ENCODE measurements around the gene TFCP2.

Gene TFCP2

GRCh38 chr12:51070004-51070403 is 102.9 kb downstream of the TFCP2 start:
- peaks cover 2% of the 10 kb centered on the region; the same call in 1 of the 2 replicates for H3K36me3 ChIP-seq (replicated peaks; ENCODE audit: insufficient read depth, low read length)
- H3K4me3 ChIP-seq (ENCODE audit: low read length): no peak overlapping the region
- H3K9me2 ChIP-seq (replicated peaks; ENCODE audit: insufficient read depth, low read length): no peaks in the 10 kb centered on the region
- no peak overlapping the region for H3K27ac ChIP-seq (ENCODE audit: low read length)
- no peak overlapping the region for H3K4me2 ChIP-seq (ENCODE audit: low read depth, low read length)
- TF ChIP-seq, protein P1, sequence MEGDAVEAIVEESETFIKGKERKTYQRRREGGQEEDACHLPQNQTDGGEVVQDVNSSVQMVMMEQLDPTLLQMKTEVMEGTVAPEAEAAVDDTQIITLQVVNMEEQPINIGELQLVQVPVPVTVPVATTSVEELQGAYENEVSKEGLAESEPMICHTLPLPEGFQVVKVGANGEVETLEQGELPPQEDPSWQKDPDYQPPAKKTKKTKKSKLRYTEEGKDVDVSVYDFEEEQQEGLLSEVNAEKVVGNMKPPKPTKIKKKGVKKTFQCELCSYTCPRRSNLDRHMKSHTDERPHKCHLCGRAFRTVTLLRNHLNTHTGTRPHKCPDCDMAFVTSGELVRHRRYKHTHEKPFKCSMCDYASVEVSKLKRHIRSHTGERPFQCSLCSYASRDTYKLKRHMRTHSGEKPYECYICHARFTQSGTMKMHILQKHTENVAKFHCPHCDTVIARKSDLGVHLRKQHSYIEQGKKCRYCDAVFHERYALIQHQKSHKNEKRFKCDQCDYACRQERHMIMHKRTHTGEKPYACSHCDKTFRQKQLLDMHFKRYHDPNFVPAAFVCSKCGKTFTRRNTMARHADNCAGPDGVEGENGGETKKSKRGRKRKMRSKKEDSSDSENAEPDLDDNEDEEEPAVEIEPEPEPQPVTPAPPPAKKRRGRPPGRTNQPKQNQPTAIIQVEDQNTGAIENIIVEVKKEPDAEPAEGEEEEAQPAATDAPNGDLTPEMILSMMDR (IDR thresholded peaks at IDR 0.05; ENCODE audit: low read length): no peak
- TF ChIP-seq EZH2 (optimal IDR thresholded peaks at IDR 0.05; ENCODE audit: low read depth, low read length): no peak
- no peak for TF ChIP-seq EZH2phosphoT487 (IDR thresholded peaks at IDR 0.05; ENCODE audit: low read length)
- H3K4me1 ChIP-seq (ENCODE audit: low read length): no peaks in the 10 kb centered on the region
- H3F3A ChIP-seq (ENCODE audit: insufficient read depth, low read length): peaks cover 5% of the 10 kb centered on the region; the same call in 1 of the 2 replicates
- no peaks in the 10 kb centered on the region for H3K9me3 ChIP-seq (replicated peaks; ENCODE audit: insufficient read depth, low read length)
- no peaks in the 10 kb centered on the region for H3K79me2 ChIP-seq (ENCODE audit: low read length)
- no peaks in the 10 kb centered on the region for H4K20me1 ChIP-seq (ENCODE audit: insufficient read depth, low read length)
- no peak overlapping the region for H2AFZ ChIP-seq (ENCODE audit: low read length)
- H3K9ac ChIP-seq (ENCODE audit: low read length): no peak overlapping the region
- no peak for DNase-seq
- no peaks in the 10 kb centered on the region for H3K27me3 ChIP-seq (replicated peaks; ENCODE audit: insufficient read depth, low read length)

GRCh38 chr12:51067771-51068170 is 105.2 kb downstream of the TFCP2 start:
- Histone ChIP-seq H3F3A (ENCODE audit: insufficient read depth, low read length) (peaks cover 5% of the 10 kb centered on the region; the same call in 1 of the 2 replicates), H3K9me3 (replicated peaks; ENCODE audit: insufficient read depth, low read length) (no peaks in the 10 kb centered on the region), H4K20me1 (ENCODE audit: insufficient read depth, low read length) (no peaks in the 10 kb centered on the region), H3K9me2 (replicated peaks; ENCODE audit: insufficient read depth, low read length) (no peaks in the 10 kb centered on the region), H3K9ac (ENCODE audit: low read length) (no peak overlapping the region), H3K27me3 (replicated peaks; ENCODE audit: insufficient read depth, low read length) (no peaks in the 10 kb centered on the region), H3K79me2 (ENCODE audit: low read length) (no peaks in the 10 kb centered on the region), H3K4me1 (ENCODE audit: low read length) (no peaks in the 10 kb centered on the region), H2AFZ (ENCODE audit: low read length) (no peak overlapping the region), H3K36me3 (replicated peaks; ENCODE audit: insufficient read depth, low read length) (no peaks in the 10 kb centered on the region; the same call in 1 of the 2 replicates), H3K4me3 (ENCODE audit: low read length) (no peak overlapping the region), H3K27ac (ENCODE audit: low read length) (no peak overlapping the region), H3K4me2 (ENCODE audit: low read depth, low read length) (no peak overlapping the region)
- TF ChIP-seq EZH2 (optimal IDR thresholded peaks at IDR 0.05; ENCODE audit: low read depth, low read length) (no peak), EZH2phosphoT487 (IDR thresholded peaks at IDR 0.05; ENCODE audit: low read length) (no peak)
- TF ChIP-seq, protein P1 (IDR thresholded peaks at IDR 0.05; ENCODE audit: low read length): no peak
- no peak for DNase-seq

GRCh38 chr12:51067229-51067628 is 105.7 kb downstream of the TFCP2 start:
- H3K36me3 ChIP-seq (replicated peaks; ENCODE audit: insufficient read depth, low read length): no peaks in the 10 kb centered on the region; the same call in 1 of the 2 replicates
- H3K9me3 ChIP-seq (replicated peaks; ENCODE audit: insufficient read depth, low read length): no peaks in the 10 kb centered on the region
- H2AFZ ChIP-seq (ENCODE audit: low read length): no peak overlapping the region
- no peaks in the 10 kb centered on the region for H3K9me2 ChIP-seq (replicated peaks; ENCODE audit: insufficient read depth, low read length)
- H3K79me2 ChIP-seq (ENCODE audit: low read length): no peaks in the 10 kb centered on the region
- H4K20me1 ChIP-seq (ENCODE audit: insufficient read depth, low read length): no peaks in the 10 kb centered on the region
- H3F3A ChIP-seq (ENCODE audit: insufficient read depth, low read length): peaks cover 5% of the 10 kb centered on the region; the same call in 1 of the 2 replicates
- no peaks in the 10 kb centered on the region for H3K27me3 ChIP-seq (replicated peaks; ENCODE audit: insufficient read depth, low read length)
- no peak for TF ChIP-seq EZH2 (optimal IDR thresholded peaks at IDR 0.05; ENCODE audit: low read depth, low read length)
- TF ChIP-seq, protein P1 (IDR thresholded peaks at IDR 0.05; ENCODE audit: low read length): no peak
- no peak for TF ChIP-seq EZH2phosphoT487 (IDR thresholded peaks at IDR 0.05; ENCODE audit: low read length)
- H3K4me3 ChIP-seq (ENCODE audit: low read length): no peak overlapping the region
- DNase-seq: no peak
- no peak overlapping the region for H3K9ac ChIP-seq (ENCODE audit: low read length)
- no peak overlapping the region for H3K27ac ChIP-seq (ENCODE audit: low read length)
- H3K4me1 ChIP-seq (ENCODE audit: low read length): no peaks in the 10 kb centered on the region
- H3K4me2 ChIP-seq (ENCODE audit: low read depth, low read length): no peak overlapping the region

All from MM.1S (cell line).